IMR-90 (cell line): ENCODE measurements around the gene LPAR2. TPM values are rescaled to one million over a fixed set of nuclear protein-coding genes. Genes with fewer than 3 reads are reported as not detected.

ENCODE experiments used
- ATAC-seq: fragments of 200-7000 bp; cut with Tn5 transposase; 2 replicates; pipeline ENCODE4 v1.9.1; 2020; ENCODE audit warnings: low read depth, mild to moderate bottlenecking, moderate library complexity
- BruUV-seq: library from RNA; stranded (reverse); fragments of 400-500 nt; replicated peaks from 2 replicates; lab custom pipeline; 2021; lab: Mats Ljungman, UMichigan
- CTCF ChIA-PET: fragments of 300-600 bp; formaldehyde crosslinking; extraction: SDS; loops from one replicate; lab custom pipeline; 2021; ENCODE audit warnings: antibody characterized with exemption; lab: Yijun Ruan, JAX
- POLR2A ChIA-PET: fragments of 300-600 bp; sonication (Branson Sonifier 250); formaldehyde crosslinking; loops from one replicate; lab custom pipeline; 2022; ENCODE audit warnings: antibody characterized with exemption; ENCODE audit not compliant: unreplicated experiment; lab: Charles Lee
- DNase-seq: peaks from one replicate; pipeline ENCODE4 v3.0.0; 2013
- H2AFZ ChIP-seq: replicated peaks from 2 replicates; pipeline ENCODE3; 2013; ENCODE audit warnings: low read length, mild to moderate bottlenecking; ENCODE audit not compliant: poor library complexity
- H2AK5ac ChIP-seq: 2 replicates; pipeline ENCODE4 v1.6.1; 2013; ENCODE audit warnings: low read depth, low read length, inconsistent platforms
- H2AK9ac ChIP-seq: replicated peaks from 2 replicates; pipeline ENCODE3; 2013; ENCODE audit warnings: mild to moderate bottlenecking, low read depth, low read length, moderate library complexity; ENCODE audit not compliant: poor library complexity
- H2BK120ac ChIP-seq: 2 replicates; pipeline ENCODE4 v1.6.1; 2013; ENCODE audit warnings: low read depth, low read length, inconsistent platforms
- H2BK15ac ChIP-seq: 3 replicates; pipeline ENCODE4 v1.6.1; 2013; ENCODE audit warnings: low read depth, low read length, inconsistent platforms
- H2BK20ac ChIP-seq: 2 replicates; pipeline ENCODE4 v1.6.1; 2013; ENCODE audit warnings: low read depth, mild to moderate bottlenecking, inconsistent platforms, low read length, moderate library complexity
- H2BK5ac ChIP-seq: 2 replicates; pipeline ENCODE4 v1.6.1; 2013; ENCODE audit warnings: mild to moderate bottlenecking, low read depth, low read length, inconsistent platforms; ENCODE audit not compliant: poor library complexity, severe bottlenecking
- H3K14ac ChIP-seq: replicated peaks from 2 replicates; pipeline ENCODE4 v1.6.1; 2013; ENCODE audit warnings: low read depth, low read length, inconsistent platforms
- H3K18ac ChIP-seq: 2 replicates; pipeline ENCODE4 v1.6.1; 2013; ENCODE audit warnings: low read depth, low read length, control low read depth
- H3K23ac ChIP-seq: 2 replicates; pipeline ENCODE4 v1.6.1; 2013; ENCODE audit warnings: low read depth, low read length, inconsistent platforms
- H3K27ac ChIP-seq: 2 replicates; pipeline ENCODE4 v1.5.1; 2013; ENCODE audit warnings: mild to moderate bottlenecking, control low read depth, low read length; ENCODE audit not compliant: insufficient read depth
- H3K27me3 ChIP-seq: 2 replicates; pipeline ENCODE4 v1.6.1; 2013; ENCODE audit warnings: low read length; ENCODE audit not compliant: control insufficient read depth, insufficient read depth
- H3K36me3 ChIP-seq: 2 replicates; pipeline ENCODE4 v1.6.1; 2013; ENCODE audit warnings: low read length, mixed read lengths; ENCODE audit not compliant: control insufficient read depth, insufficient read depth
- H3K4ac ChIP-seq: 2 replicates; pipeline ENCODE4 v1.6.1; 2013; ENCODE audit warnings: low read depth, low read length, inconsistent platforms
- H3K4me1 ChIP-seq: 2 replicates; pipeline ENCODE4 v1.6.1; 2013; ENCODE audit warnings: low read length, mixed read lengths; ENCODE audit not compliant: control insufficient read depth, insufficient read depth
- H3K4me2 ChIP-seq: 2 replicates; pipeline ENCODE4 v1.6.1; 2013; ENCODE audit warnings: low read depth, mild to moderate bottlenecking, control low read depth, low read length, moderate library complexity
- H3K4me3 ChIP-seq: 2 replicates; pipeline ENCODE4 v1.5.1; 2013; ENCODE audit warnings: low read depth, mild to moderate bottlenecking, control low read depth, low read length, moderate library complexity; ENCODE audit not compliant: insufficient read depth
- H3K56ac ChIP-seq: 2 replicates; pipeline ENCODE4 v1.6.1; 2013; ENCODE audit warnings: low read length, inconsistent platforms; ENCODE audit not compliant: insufficient read depth; ENCODE audit errors: extremely low read depth
- H3K79me1 ChIP-seq, 2 experiments: 2 replicates each; pipeline ENCODE4 v1.6.1; 2013; ENCODE audit warnings: low read length in 2 of 2, inconsistent platforms in 1 of 2, low read depth in 1 of 2
- H3K9ac ChIP-seq: 2 replicates; pipeline ENCODE4 v1.6.1; 2013; ENCODE audit warnings: low read depth, low read length, control low read depth
- H3K9me1 ChIP-seq: 2 replicates; pipeline ENCODE4 v1.6.1; 2013; ENCODE audit warnings: low read length, inconsistent platforms; ENCODE audit not compliant: insufficient read depth
- H3K9me3 ChIP-seq: 2 replicates; pipeline ENCODE4 v1.6.1; 2013; ENCODE audit warnings: low read length; ENCODE audit not compliant: control insufficient read depth, insufficient read depth
- H4K20me1 ChIP-seq: 2 replicates; pipeline ENCODE4 v1.6.1; 2013; ENCODE audit warnings: low read length, inconsistent platforms; ENCODE audit not compliant: insufficient read depth
- H4K5ac ChIP-seq: 2 replicates; pipeline ENCODE4 v1.6.1; 2013; ENCODE audit warnings: mild to moderate bottlenecking, low read depth, low read length, control low read depth
- H4K8ac ChIP-seq, 2 experiments: 2 replicates each; pipeline ENCODE4 v1.6.1; 2013; ENCODE audit warnings: low read depth in 2 of 2, low read length in 2 of 2, control low read depth in 1 of 2, inconsistent platforms in 1 of 2
- H4K91ac ChIP-seq: 2 replicates; pipeline ENCODE4 v1.6.1; 2013; ENCODE audit warnings: low read depth, low read length, inconsistent platforms; ENCODE audit not compliant: insufficient read depth
- BHLHE40 ChIP-seq: fragments of 150-350 bp; IDR thresholded peaks from 2 replicates; pipeline ENCODE4 v1.6.1; 2016; ENCODE audit warnings: mild to moderate bottlenecking, low read depth, low read length
- CHD1 ChIP-seq: IDR thresholded peaks from 2 replicates; pipeline ENCODE4 v1.6.1; 2012; ENCODE audit warnings: low read depth, low read length, improper control_type of control experiment
- MAFK ChIP-seq: IDR thresholded peaks from 2 replicates; pipeline ENCODE4 v1.6.1; 2012; ENCODE audit warnings: low read depth, low read length, improper control_type of control experiment
- MAZ ChIP-seq: IDR thresholded peaks from 2 replicates; pipeline ENCODE4 v1.6.1; 2012; ENCODE audit warnings: low read depth, mild to moderate bottlenecking, low read length, improper control_type of control experiment, moderate library complexity, borderline replicate concordance
- MXI1 ChIP-seq: IDR thresholded peaks from 2 replicates; pipeline ENCODE4 v1.6.1; 2012; ENCODE audit warnings: low read depth, mild to moderate bottlenecking, low read length, moderate library complexity, borderline replicate concordance
- NFE2L2 ChIP-seq: fragments of 150-350 bp; IDR thresholded peaks from 2 replicates; pipeline ENCODE4 v1.6.1; 2016; ENCODE audit warnings: low read depth, mild to moderate bottlenecking, low read length
- POLR2A ChIP-seq: IDR thresholded peaks from 2 replicates; pipeline ENCODE4 v1.6.1; 2012; ENCODE audit warnings: mild to moderate bottlenecking, low read depth, low read length
- RAD21 ChIP-seq: IDR thresholded peaks from 2 replicates; pipeline ENCODE4 v1.6.1; 2012; ENCODE audit warnings: low read length, improper control_type of control experiment
- RFX5 ChIP-seq: IDR thresholded peaks from 2 replicates; pipeline ENCODE4 v1.8.0; 2012; ENCODE audit warnings: low read depth, mild to moderate bottlenecking, low read length, moderate library complexity
- WGBS, 2 experiments: methylation state at CpG; one replicate each; pipeline versions ENCODE4 v1.1.5 to v1.1.7; 2013; ENCODE audit warnings: missing lambda C conversion rate in 2 of 2; ENCODE audit not compliant: insufficient read length in 1 of 2; ENCODE audit errors: extremely low coverage in 2 of 2; 5-methylcytosine and 5-hydroxymethylcytosine counted together
- dilution Hi-C: fragments of 300-500 bp; cut with HindIII; formaldehyde crosslinking; loops from one replicate; pipeline ENCODE4 v1.14.3; 2018; ENCODE audit warnings: low sequenced_read_pairs; ENCODE audit not compliant: unreplicated experiment
- in situ Hi-C: fragments of 300-500 bp; cut with MboI; formaldehyde crosslinking; loops from 3 replicates; pipeline ENCODE4 v1.14.3; 2019; ENCODE audit warnings: low sequenced_read_pairs, inconsistent platforms, mixed read lengths
- intact Hi-C: fragments of 100-400 bp; cut with micrococcal nuclease; formaldehyde crosslinking; loops from 2 replicates; pipeline ENCODE4 v1.10.0; 2022
- polyA plus RNA-seq, 3 experiments: library from polyadenylated mRNA; depleted of rRNA; stranded (reverse); fragments of >200 nt; gene quantifications; 2 replicates each; pipeline ENCODE4 v1.2.3, GENCODE V29; 2012; ENCODE audit warnings: low replicate concordance in 1 of 3
- total RNA-seq: library from RNA; depleted of rRNA; stranded (reverse); fragments of >200 nt; gene quantifications from 2 replicates; pipeline ENCODE4 v1.2.3, GENCODE V29; 2012
- TF ChIP-seq, protein P1 (sequence below): fragments of 150-350 bp; IDR thresholded peaks from 2 replicates; pipeline ENCODE4 v1.6.1; 2016; ENCODE audit warnings: low read depth, mild to moderate bottlenecking, low read length, moderate library complexity, borderline replicate concordance
- TF ChIP-seq, protein P2 (sequence below): fragments of 150-350 bp; IDR thresholded peaks from 2 replicates; pipeline ENCODE4 v1.6.1; 2017; ENCODE audit warnings: mild to moderate bottlenecking, antibody characterized with exemption, low read length, low read depth

LPAR2 gene
- total and polyA plus RNA-seq, 2 of the 4 experiments (the other 2 are of a cell fraction): under 0.01 to 5.4 TPM

DNA sequence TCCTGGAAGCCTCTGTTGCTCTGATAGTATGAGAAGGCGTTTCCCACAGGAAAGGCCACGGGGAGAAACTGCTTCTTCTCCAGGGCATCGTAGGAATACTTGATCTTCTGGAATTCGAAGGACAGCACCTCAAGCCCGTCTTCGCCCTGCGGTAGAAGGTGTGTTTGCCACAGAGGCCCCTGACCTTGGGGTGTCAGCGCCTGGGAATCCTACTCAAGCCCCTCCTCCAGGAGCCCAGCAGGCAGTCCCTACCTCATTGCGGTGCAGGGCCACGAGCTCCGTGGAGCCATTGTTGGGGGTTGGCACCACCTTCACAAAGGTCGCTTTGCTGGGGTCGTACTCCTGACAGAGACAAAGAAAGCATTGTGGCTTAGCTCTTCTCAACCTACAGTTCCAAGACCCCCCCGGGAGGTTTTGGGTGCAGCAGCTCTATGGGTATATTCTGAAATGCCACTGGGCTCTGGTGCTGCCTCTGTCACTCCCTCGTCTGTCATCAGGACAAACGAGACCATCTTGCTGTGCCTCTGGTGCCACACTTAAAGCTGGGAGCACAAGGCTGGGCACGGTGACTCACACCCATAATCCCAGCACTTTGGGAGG is 31.7 kb upstream of the LPAR2 start:
- no peak for TF ChIP-seq BHLHE40
- no peak for TF ChIP-seq MAZ
- TF ChIP-seq, protein P1, sequence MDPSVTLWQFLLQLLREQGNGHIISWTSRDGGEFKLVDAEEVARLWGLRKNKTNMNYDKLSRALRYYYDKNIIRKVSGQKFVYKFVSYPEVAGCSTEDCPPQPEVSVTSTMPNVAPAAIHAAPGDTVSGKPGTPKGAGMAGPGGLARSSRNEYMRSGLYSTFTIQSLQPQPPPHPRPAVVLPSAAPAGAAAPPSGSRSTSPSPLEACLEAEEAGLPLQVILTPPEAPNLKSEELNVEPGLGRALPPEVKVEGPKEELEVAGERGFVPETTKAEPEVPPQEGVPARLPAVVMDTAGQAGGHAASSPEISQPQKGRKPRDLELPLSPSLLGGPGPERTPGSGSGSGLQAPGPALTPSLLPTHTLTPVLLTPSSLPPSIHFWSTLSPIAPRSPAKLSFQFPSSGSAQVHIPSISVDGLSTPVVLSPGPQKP: no peak
- no peak for TF ChIP-seq CHD1
- TF ChIP-seq POLR2A: no peak
- no peak for TF ChIP-seq RFX5
- TF ChIP-seq, protein P2, sequence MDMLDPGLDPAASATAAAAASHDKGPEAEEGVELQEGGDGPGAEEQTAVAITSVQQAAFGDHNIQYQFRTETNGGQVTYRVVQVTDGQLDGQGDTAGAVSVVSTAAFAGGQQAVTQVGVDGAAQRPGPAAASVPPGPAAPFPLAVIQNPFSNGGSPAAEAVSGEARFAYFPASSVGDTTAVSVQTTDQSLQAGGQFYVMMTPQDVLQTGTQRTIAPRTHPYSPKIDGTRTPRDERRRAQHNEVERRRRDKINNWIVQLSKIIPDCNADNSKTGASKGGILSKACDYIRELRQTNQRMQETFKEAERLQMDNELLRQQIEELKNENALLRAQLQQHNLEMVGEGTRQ: no peak
- no peak for TF ChIP-seq MXI1
- no peak for TF ChIP-seq NFE2L2
- TF ChIP-seq MAFK: no peak
- TF ChIP-seq RAD21: no peak
- intact Hi-C loops: no loop called here
- H3K14ac ChIP-seq: no peak overlapping the region
- no peak overlapping the region for H2AK5ac ChIP-seq
- ChIA-PET POLR2A (no interaction called here), CTCF (no interaction called here)
- H2BK5ac ChIP-seq: no peak overlapping the region
- peaks cover 50% of the 10 kb centered on the region for H3K36me3 ChIP-seq
- H4K91ac ChIP-seq: no peak overlapping the region
- H3K23ac ChIP-seq: no peak overlapping the region
- no peak overlapping the region for H3K4me2 ChIP-seq
- H2BK120ac ChIP-seq: no peak overlapping the region
- peaks cover 7% of the 10 kb centered on the region; the same call in 1 of the 2 replicates for H3K4me1 ChIP-seq
- no peak for ATAC-seq
- no peaks in the 10 kb centered on the region for H3K27me3 ChIP-seq
- H4K5ac ChIP-seq: no peak overlapping the region
- no peaks in the 10 kb centered on the region for H3K9me3 ChIP-seq
- H2AFZ ChIP-seq: no peak overlapping the region
- dilution Hi-C loops: no loop called here
- DNase-seq: no peak
- H3K56ac ChIP-seq: no peak overlapping the region
- H4K8ac ChIP-seq: no peak overlapping the region
- peaks cover 20 to 42% of the 10 kb centered on the region in 2 experiments for H3K79me1 ChIP-seq
- no peak overlapping the region for H3K27ac ChIP-seq
- in situ Hi-C loops: no loop called here
- peaks cover 22% of the 10 kb centered on the region for H3K9me1 ChIP-seq
- H2AK9ac ChIP-seq: peak overlapping the region; percentile 42
- H4K20me1 ChIP-seq: peaks cover 38% of the 10 kb centered on the region
- no peak overlapping the region for H2BK20ac ChIP-seq
- H3K18ac ChIP-seq: no peak overlapping the region
- no peak overlapping the region for H3K9ac ChIP-seq
- H3K4me3 ChIP-seq: no peak overlapping the region
- 92% methylated on average over 14 of the region's 17 CpGs; no CpG with 5 or more reads in 1 of the 2 experiments for WGBS, 2 experiments
- BruUV-seq: no TSS peak
- no peak overlapping the region for H3K4ac ChIP-seq
- H2BK15ac ChIP-seq: no peak overlapping the region
